SK-N-MC (cell line): Measurements from ENCODE around the gene LRRC55.

Experiments
- EZH2 ChIP-seq: fragments of 200-600 bp; sonication (generic); IDR thresholded peaks from one replicate; pipeline ENCODE4 v1.6.1; 2017; ENCODE audit warnings: antibody characterized with exemption
- FOXP2 ChIP-seq: optimal IDR thresholded peaks from 2 replicates; pipeline ENCODE3; 2011; ENCODE audit warnings: mild to moderate bottlenecking, moderate library complexity; ENCODE audit not compliant: insufficient read depth; ENCODE audit errors: extremely low read length, control extremely low read depth
- POLR2AphosphoS5 ChIP-seq: IDR thresholded peaks from 2 replicates; pipeline ENCODE4 v1.6.1; 2012; ENCODE audit warnings: mild to moderate bottlenecking, low read depth, low read length, borderline replicate concordance

DNA sequence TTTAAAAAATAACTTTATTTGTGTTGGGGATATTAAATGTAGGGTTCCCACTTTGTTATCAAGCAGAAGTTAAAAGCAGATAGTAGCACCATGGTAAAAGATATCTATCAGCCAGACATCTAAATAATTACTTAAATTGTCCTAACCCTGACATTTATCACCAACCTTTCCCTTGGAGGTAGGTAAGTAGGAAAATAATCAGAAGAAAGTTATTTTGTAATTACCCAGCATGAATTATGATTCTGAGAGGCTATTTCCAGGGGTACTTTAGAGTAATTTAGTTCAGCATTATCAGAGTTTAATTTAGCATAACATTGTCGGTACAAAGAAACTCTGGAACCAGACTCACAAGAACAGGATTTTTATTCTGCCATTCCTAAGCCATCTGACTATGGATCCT is 23.2 kb upstream of the LRRC55 start:
- TF ChIP-seq POLR2AphosphoS5 (no peak), EZH2 (no peak), FOXP2 (no peak)
